Measurements from ENCODE around the gene DDX24.

Gene DDX24

GRCh38 chr14:94004015-94004414 lies 77.0 kb downstream of the DDX24 start:
- no peak for DNase-seq

DNA sequence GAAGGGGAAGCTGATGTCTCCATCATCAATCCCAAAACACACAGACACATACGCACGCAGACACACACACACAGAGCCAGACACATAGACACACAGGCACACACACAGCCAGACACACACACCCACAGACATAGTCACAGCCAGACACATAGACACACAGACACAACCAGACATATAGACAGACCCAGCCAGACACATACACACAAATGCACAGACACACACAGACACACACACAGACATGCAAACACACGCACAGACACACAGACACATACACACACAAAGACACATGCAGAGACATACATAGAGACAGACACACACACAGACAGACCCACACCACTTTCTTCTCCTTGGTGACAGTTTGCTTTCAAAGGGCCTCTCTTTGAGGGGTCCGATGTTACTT lies 77.6 kb downstream of the DDX24 start:
- no peak for DNase-seq

GRCh38 chr14:94001501-94002396 lies 79.3 kb downstream of the DDX24 start:
- DNase-seq = no peak

DNA sequence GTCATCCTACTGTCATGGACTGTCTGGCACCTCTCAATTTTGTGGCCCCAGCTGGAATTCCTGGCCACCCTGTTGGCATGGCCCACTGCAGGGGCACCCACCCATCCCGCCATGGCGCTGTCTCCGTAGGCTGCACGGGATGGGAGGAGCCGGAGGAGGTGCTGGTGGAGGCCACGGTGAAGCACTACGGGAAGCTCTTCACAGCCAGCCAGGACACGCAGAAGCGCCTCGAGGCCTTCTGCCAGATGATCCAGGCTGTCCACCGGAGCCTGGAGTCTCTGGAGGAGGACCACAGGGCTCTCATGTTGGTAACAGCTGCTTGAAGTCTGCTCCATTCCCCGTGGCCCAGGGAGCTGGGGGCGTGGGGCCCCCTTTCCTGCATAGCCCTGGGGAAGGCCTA lies 80.0 kb downstream of the DDX24 start:
- DNase-seq = no peak

DNA sequence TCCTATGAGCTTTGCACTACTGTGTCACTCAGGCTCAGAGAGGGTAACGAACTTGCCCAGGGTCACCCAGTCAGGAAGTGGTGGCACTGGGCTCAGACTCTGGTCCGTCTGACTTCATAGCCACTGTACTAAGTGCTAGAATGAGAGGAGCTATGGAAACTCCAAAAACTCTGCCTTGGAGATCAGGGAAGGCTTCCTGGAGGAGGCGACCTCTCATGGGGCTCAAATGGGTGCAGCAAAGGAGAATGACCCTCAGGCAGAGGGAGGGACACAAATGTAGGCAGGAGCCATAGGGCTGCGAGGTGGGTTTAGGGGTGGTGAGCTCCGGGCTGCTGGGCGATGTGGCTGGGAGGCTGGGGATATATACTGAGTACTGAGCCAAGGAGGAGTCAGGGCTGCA lies 80.7 kb downstream of the DDX24 start:
- DNase-seq = no peak

DNA sequence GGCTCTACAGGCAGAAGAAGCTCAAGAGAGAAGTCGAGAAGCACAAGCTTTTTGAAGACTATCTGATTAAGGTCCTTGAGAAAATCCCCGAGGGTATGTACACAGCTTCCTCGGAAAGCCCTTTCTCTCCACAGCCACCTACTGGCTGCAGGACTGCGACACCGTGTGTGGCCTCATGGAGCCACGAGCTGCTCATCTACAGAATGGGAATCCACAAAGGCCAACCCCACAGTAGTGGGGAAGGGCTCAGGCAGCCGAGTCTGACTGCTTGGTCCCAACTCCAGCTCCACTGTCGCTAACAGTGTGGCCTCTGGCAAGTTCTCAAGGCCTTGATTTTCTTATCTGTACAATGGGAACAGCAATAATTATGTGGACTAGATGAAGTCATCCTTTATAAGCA lies 81.4 kb downstream of the DDX24 start:
- DNase-seq = no peak

GRCh38 chr14:93998871-93999403 lies 82.1 kb downstream of the DDX24 start:
- DNase-seq = no peak

Measured in GF-D8 (cell line).